Peyer's patch (tissue), 4 donors: Measurements from ENCODE around the gene ARMS2.

Experiments used
- POLR2A ChIP-seq, 2 donors: fragments of 450-650 bp; IDR thresholded peaks; one replicate each; pipeline ENCODE4 v1.5.1; 2017; ENCODE audit warnings: antibody characterized with exemption in 2 of 2, mild to moderate bottlenecking in 2 of 2, moderate library complexity in 2 of 2
- TF ChIP-seq, protein P1 (sequence below), 6 experiments: fragments of 450-650 bp in 4 of 6; fragments of 200-600 bp in 2 of 6; sonication (generic) in 1 of 6; IDR thresholded peaks; one replicate each; pipeline ENCODE4 v1.5.1; 2017 to 2019; ENCODE audit warnings: antibody characterized with exemption in 6 of 6, mild to moderate bottlenecking in 3 of 6, moderate library complexity in 1 of 6

DNA sequence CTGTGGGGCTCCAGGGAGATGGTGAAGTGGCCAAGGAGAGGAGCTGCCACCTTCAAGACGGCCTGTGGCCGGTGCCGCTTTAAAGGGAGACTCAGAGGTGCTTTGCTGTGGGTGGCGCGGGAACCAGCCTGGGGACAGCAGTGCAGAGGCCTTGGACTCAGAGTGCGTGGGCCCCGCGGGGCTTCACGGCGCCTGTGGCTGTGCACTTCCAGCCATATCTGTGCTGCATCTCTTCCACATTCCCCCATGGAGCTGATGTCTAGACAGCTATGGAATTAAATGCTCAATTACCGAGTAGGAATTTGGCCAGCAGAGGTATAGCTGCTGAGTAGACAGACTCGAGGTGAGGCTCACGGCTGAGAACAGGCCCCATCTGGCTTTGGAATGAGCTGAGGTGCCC is 48.6 kb downstream of the ARMS2 start:
- TF ChIP-seq POLR2A (IDR thresholded peaks at IDR 0.05): no peak
- TF ChIP-seq, protein P1, sequence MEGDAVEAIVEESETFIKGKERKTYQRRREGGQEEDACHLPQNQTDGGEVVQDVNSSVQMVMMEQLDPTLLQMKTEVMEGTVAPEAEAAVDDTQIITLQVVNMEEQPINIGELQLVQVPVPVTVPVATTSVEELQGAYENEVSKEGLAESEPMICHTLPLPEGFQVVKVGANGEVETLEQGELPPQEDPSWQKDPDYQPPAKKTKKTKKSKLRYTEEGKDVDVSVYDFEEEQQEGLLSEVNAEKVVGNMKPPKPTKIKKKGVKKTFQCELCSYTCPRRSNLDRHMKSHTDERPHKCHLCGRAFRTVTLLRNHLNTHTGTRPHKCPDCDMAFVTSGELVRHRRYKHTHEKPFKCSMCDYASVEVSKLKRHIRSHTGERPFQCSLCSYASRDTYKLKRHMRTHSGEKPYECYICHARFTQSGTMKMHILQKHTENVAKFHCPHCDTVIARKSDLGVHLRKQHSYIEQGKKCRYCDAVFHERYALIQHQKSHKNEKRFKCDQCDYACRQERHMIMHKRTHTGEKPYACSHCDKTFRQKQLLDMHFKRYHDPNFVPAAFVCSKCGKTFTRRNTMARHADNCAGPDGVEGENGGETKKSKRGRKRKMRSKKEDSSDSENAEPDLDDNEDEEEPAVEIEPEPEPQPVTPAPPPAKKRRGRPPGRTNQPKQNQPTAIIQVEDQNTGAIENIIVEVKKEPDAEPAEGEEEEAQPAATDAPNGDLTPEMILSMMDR (IDR thresholded peaks at IDR 0.05): no peak
